A549 (cell line): ENCODE results near the gene CDC42EP5. TPM values are rescaled to one million over a fixed set of nuclear protein-coding genes. Genes with fewer than 3 reads are reported as not detected.

Source experiments
- ATAC-seq, 2 experiments: fragments of 200-7000 bp in 1 of 2; fragments of >200 bp in 1 of 2; cut with Nextera tagmentation in 1 of 2; cut with Tn5 transposase in 1 of 2; 3 replicates each; pipeline versions ENCODE4 v1.8.0 to v1.9.1; 2018 to 2020; ENCODE audit warnings: mild to moderate bottlenecking in 1 of 2, moderate library complexity in 1 of 2
- CTCF ChIA-PET: fragments of 300-600 bp; sonication (Branson Sonifier 250); formaldehyde crosslinking; extraction: SDS; loops from one replicate; lab custom pipeline; 2021; ENCODE audit warnings: antibody characterized with exemption, inconsistent platforms; lab: Yijun Ruan, JAX
- POLR2A ChIA-PET: fragments of 350-600 bp; formaldehyde crosslinking; extraction: SDS; loops from one replicate; lab custom pipeline; 2021; ENCODE audit warnings: antibody characterized with exemption, inconsistent platforms; lab: Yijun Ruan, JAX
- DNase-seq, 2 experiments: peaks; one replicate each; pipeline versions ENCODE4 v3.0.0 to v3.0.0-alpha.2; 2011 to 2016; ENCODE audit warnings: low read depth in 1 of 2, low spot score in 1 of 2
- FAIRE-seq: peaks from 2 replicates; lab custom pipeline; 2011; peaks lifted over from hg19 to GRCh38; lab: Jason Lieb, UNC
- H3K27ac ChIP-seq, 2 experiments: fragments of >200 bp; sonication (Bioruptor Twin); formaldehyde crosslinking; 3 replicates each; pipeline ENCODE4 v1.5.1; 2016 to 2017
- H3K4me1 ChIP-seq: fragments of >200 bp; sonication (Bioruptor Twin); formaldehyde crosslinking; 3 replicates; pipeline ENCODE4 v1.6.1; 2016
- H3K4me2 ChIP-seq: fragments of >200 bp; sonication (Bioruptor Twin); formaldehyde crosslinking; 3 replicates; pipeline ENCODE4 v1.6.1; 2016
- H3K4me3 ChIP-seq: fragments of >200 bp; sonication (Bioruptor Twin); formaldehyde crosslinking; 3 replicates; pipeline ENCODE4 v1.5.1; 2016
- H3K9me3 ChIP-seq: fragments of >200 bp; sonication (Bioruptor Twin); formaldehyde crosslinking; 3 replicates; pipeline ENCODE4 v1.6.1; 2016
- CBX2 ChIP-seq: fragments of 200-600 bp; sonication (generic); IDR thresholded peaks from 2 replicates; pipeline ENCODE4 v1.6.1; 2016; ENCODE audit warnings: low read depth, mild to moderate bottlenecking, borderline replicate concordance
- CBX8 ChIP-seq: fragments of 200-600 bp; sonication (generic); IDR thresholded peaks from 2 replicates; pipeline ENCODE4 v1.6.1; 2016
- CHD2 ChIP-seq: fragments of 150-350 bp; IDR thresholded peaks from 2 replicates; pipeline ENCODE4 v1.6.1; 2014; ENCODE audit warnings: low read length; ENCODE audit not compliant: partially characterized antibody
- EHF ChIP-seq: fragments of 250-450 bp; sonication (Bioruptor Pico); IDR thresholded peaks from 2 replicates; pipeline ENCODE4 v1.5.0; 2020; ENCODE audit warnings: mild to moderate bottlenecking
- ESRRA ChIP-seq: fragments of 150-350 bp; IDR thresholded peaks from 2 replicates; pipeline ENCODE4 v1.6.1; 2014; ENCODE audit warnings: mild to moderate bottlenecking, low read length, borderline replicate concordance
- FOSB ChIP-seq: fragments of 250-450 bp; sonication (Bioruptor Pico); IDR thresholded peaks from 2 replicates; pipeline ENCODE4 v1.5.0; 2020; ENCODE audit warnings: mild to moderate bottlenecking, moderate library complexity
- FOSL2 ChIP-seq, 2 experiments: fragments of 450-650 bp in 1 of 2; fragments of >200 bp in 1 of 2; sonication (Bioruptor Twin) in 1 of 2; formaldehyde crosslinking; IDR thresholded peaks; 2 replicates each; pipeline versions ENCODE4 v1.5.0 to v1.6.1; 2016 to 2020; ENCODE audit warnings: mild to moderate bottlenecking in 1 of 2, moderate library complexity in 1 of 2
- FOXS1 ChIP-seq: fragments of 250-450 bp; sonication (Bioruptor Pico); IDR thresholded peaks from 2 replicates; pipeline ENCODE4 v1.5.0; 2020; ENCODE audit warnings: mild to moderate bottlenecking, moderate library complexity
- GATA3 ChIP-seq: IDR thresholded peaks from 2 replicates; pipeline ENCODE4 v1.6.1; 2012; ENCODE audit warnings: borderline replicate concordance
- HDAC2 ChIP-seq: fragments of 200-600 bp; sonication (generic); IDR thresholded peaks from 2 replicates; pipeline ENCODE4 v1.6.1; 2016
- HOXA7 ChIP-seq: fragments of 250-450 bp; sonication (Bioruptor Pico); IDR thresholded peaks from 2 replicates; pipeline ENCODE4 v1.5.0; 2020; ENCODE audit warnings: mild to moderate bottlenecking, moderate library complexity
- JUNB ChIP-seq: fragments of >200 bp; sonication (Bioruptor Twin); formaldehyde crosslinking; IDR thresholded peaks from 2 replicates; pipeline ENCODE4 v1.6.1; 2016
- KDM5A ChIP-seq: fragments of 200-600 bp; sonication (generic); IDR thresholded peaks from 2 replicates; pipeline ENCODE4 v1.6.1; 2016; ENCODE audit warnings: antibody characterized with exemption, mild to moderate bottlenecking
- MYC ChIP-seq: IDR thresholded peaks from 2 replicates; pipeline ENCODE4 v1.6.1; 2012; ENCODE audit warnings: mild to moderate bottlenecking, inconsistent platforms, low read length, improper control_type of control experiment, borderline replicate concordance
- NR3C1 ChIP-seq: fragments of >200 bp; sonication (Bioruptor Twin); formaldehyde crosslinking; IDR thresholded peaks from 3 replicates; pipeline ENCODE4 v1.6.1; 2017
- RAD21 ChIP-seq, 2 experiments: fragments of >200 bp in 1 of 2; sonication (Bioruptor Twin) in 1 of 2; formaldehyde crosslinking in 1 of 2; IDR thresholded peaks in 1 of 2; conservative IDR thresholded peaks in 1 of 2; 2 replicates in 1 of 2; 3 replicates in 1 of 2; pipeline ENCODE4 v1.6.1; 2012 to 2018; ENCODE audit warnings: inconsistent platforms in 1 of 2
- RARB ChIP-seq: fragments of 250-450 bp; sonication (Bioruptor Pico); IDR thresholded peaks from 2 replicates; pipeline ENCODE4 v1.8.0; 2021; ENCODE audit warnings: mild to moderate bottlenecking, moderate library complexity
- TFCP2L1 ChIP-seq: fragments of 250-450 bp; sonication (Bioruptor Pico); IDR thresholded peaks from 2 replicates; pipeline ENCODE4 v1.5.0; 2021; ENCODE audit warnings: mild to moderate bottlenecking
- ZNF302 ChIP-seq: fragments of 250-450 bp; sonication (Bioruptor Pico); IDR thresholded peaks from 2 replicates; pipeline ENCODE4 v1.9.0; 2021; ENCODE audit warnings: inconsistent platforms, mild to moderate bottlenecking, moderate library complexity
- WGBS: methylation state at CpG from one replicate; pipeline ENCODE4 v1.1.6; 2017; ENCODE audit errors: missing lambda C conversion rate; 5-methylcytosine and 5-hydroxymethylcytosine counted together
- polyA plus RNA-seq, 4 experiments: library from polyadenylated mRNA; depleted of rRNA in 3 of 4; stranded (reverse); fragments of >200 nt; fragmentation: RNase III in 1 of 4; extraction: RNeasy Plus Mini Kit Qiagen cat#74134 plus additional on column Dnase treatment in 1 of 4; gene quantifications; 2 replicates in 3 of 4; 3 replicates in 1 of 4; pipeline ENCODE4 v1.2.3, GENCODE V29; 2011 to 2017
- TF ChIP-seq, protein P1 (sequence below): fragments of >200 bp; sonication (Bioruptor Twin); formaldehyde crosslinking; IDR thresholded peaks from 3 replicates; pipeline ENCODE4 v1.6.1; 2016
- TF ChIP-seq, protein P2 (sequence below): fragments of 150-350 bp; IDR thresholded peaks from 2 replicates; pipeline ENCODE4 v1.6.1; 2014; ENCODE audit warnings: low read depth, mild to moderate bottlenecking, low read length
- TF ChIP-seq, protein P3 (sequence below): fragments of >200 bp; sonication (Bioruptor Twin); formaldehyde crosslinking; IDR thresholded peaks from 3 replicates; pipeline ENCODE4 v1.5.1; 2016
- TF ChIP-seq, protein P4 (sequence below): IDR thresholded peaks from 2 replicates; pipeline ENCODE4 v1.6.1; 2012; ENCODE audit warnings: low read depth, borderline replicate concordance
- TF ChIP-seq, protein P5 (sequence below): fragments of >200 bp; sonication (Bioruptor Twin); formaldehyde crosslinking; IDR thresholded peaks from 2 replicates; pipeline ENCODE4 v1.6.1; 2016

Gene CDC42EP5
- polyA plus RNA-seq, 2 of the 4 experiments (the other 2 are of a cell fraction) = not detected

DNA sequence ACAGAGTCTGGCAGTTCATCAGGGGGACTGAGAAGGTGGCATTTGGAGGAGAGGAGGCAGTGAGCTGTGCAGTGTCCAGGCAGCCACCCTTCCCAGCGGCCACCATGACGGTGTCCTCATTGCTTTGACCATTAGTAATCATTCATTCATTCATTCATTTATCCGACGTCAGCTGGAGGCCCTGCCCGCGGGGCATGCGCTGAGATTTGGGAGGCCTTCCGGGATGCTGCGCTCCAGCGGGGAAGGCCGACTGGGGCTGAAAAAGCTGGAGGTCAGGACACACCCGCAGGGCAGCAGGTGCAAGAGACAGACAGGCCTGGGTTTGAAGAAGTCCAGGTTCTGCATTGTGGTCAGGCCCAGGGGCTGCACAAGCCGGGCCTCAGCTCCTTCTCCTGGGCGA, 48.9 kb downstream of the CDC42EP5 start:
- no peak for ATAC-seq
- Histone ChIP-seq H3K9me3 (no peaks in the 10 kb centered on the region), H3K4me3 (no peak overlapping the region), H3K4me1 (peaks cover 13% of the 10 kb centered on the region; the same call in 2 of the 3 replicates), H3K27ac (no peak overlapping the region), H3K4me2 (no peak overlapping the region)
- TF ChIP-seq NR3C1 = no peak
- TF ChIP-seq, protein P1, sequence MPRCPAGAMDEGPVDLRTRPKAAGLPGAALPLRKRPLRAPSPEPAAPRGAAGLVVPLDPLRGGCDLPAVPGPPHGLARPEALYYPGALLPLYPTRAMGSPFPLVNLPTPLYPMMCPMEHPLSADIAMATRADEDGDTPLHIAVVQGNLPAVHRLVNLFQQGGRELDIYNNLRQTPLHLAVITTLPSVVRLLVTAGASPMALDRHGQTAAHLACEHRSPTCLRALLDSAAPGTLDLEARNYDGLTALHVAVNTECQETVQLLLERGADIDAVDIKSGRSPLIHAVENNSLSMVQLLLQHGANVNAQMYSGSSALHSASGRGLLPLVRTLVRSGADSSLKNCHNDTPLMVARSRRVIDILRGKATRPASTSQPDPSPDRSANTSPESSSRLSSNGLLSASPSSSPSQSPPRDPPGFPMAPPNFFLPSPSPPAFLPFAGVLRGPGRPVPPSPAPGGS = no peak
- no peak for TF ChIP-seq FOSL2 (IDR thresholded peaks at IDR 0.05)
- TF ChIP-seq FOSL2 (CRISPR knock-in tag; IDR thresholded peaks at IDR 0.05) = no peak
- TF ChIP-seq, protein P2, sequence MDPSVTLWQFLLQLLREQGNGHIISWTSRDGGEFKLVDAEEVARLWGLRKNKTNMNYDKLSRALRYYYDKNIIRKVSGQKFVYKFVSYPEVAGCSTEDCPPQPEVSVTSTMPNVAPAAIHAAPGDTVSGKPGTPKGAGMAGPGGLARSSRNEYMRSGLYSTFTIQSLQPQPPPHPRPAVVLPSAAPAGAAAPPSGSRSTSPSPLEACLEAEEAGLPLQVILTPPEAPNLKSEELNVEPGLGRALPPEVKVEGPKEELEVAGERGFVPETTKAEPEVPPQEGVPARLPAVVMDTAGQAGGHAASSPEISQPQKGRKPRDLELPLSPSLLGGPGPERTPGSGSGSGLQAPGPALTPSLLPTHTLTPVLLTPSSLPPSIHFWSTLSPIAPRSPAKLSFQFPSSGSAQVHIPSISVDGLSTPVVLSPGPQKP = no peak
- TF ChIP-seq FOSB (CRISPR knock-in tag) = no peak
- TF ChIP-seq CBX8 = no peak
- no peak for TF ChIP-seq GATA3
- no peak for TF ChIP-seq MYC
- no peak for TF ChIP-seq CBX2
- TF ChIP-seq, protein P3, sequence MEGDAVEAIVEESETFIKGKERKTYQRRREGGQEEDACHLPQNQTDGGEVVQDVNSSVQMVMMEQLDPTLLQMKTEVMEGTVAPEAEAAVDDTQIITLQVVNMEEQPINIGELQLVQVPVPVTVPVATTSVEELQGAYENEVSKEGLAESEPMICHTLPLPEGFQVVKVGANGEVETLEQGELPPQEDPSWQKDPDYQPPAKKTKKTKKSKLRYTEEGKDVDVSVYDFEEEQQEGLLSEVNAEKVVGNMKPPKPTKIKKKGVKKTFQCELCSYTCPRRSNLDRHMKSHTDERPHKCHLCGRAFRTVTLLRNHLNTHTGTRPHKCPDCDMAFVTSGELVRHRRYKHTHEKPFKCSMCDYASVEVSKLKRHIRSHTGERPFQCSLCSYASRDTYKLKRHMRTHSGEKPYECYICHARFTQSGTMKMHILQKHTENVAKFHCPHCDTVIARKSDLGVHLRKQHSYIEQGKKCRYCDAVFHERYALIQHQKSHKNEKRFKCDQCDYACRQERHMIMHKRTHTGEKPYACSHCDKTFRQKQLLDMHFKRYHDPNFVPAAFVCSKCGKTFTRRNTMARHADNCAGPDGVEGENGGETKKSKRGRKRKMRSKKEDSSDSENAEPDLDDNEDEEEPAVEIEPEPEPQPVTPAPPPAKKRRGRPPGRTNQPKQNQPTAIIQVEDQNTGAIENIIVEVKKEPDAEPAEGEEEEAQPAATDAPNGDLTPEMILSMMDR = no peak
- no peak for TF ChIP-seq HDAC2
- no peak for TF ChIP-seq RAD21 (conservative IDR thresholded peaks at IDR 0.05 in 1 of 2, IDR thresholded peaks at IDR 0.05 in 1 of 2)
- no peak for TF ChIP-seq FOXS1 (CRISPR knock-in tag)
- TF ChIP-seq, protein P4, sequence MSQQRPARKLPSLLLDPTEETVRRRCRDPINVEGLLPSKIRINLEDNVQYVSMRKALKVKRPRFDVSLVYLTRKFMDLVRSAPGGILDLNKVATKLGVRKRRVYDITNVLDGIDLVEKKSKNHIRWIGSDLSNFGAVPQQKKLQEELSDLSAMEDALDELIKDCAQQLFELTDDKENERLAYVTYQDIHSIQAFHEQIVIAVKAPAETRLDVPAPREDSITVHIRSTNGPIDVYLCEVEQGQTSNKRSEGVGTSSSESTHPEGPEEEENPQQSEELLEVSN = no peak
- TF ChIP-seq ESRRA = no peak
- CTCF ChIA-PET = interaction anchor here (0.9 to 2.7 kb wide), 4 partner anchors 9 to 33 kb away, joined by 3 to 10 read pairs (median 3); partner anchors contain the start of gene TTYH1
- POLR2A ChIA-PET = no interaction called here
- DNase-seq = no peak
- no peak for FAIRE-seq
- WGBS = 70% methylated on average over 14 of the region's 14 CpGs

DNA sequence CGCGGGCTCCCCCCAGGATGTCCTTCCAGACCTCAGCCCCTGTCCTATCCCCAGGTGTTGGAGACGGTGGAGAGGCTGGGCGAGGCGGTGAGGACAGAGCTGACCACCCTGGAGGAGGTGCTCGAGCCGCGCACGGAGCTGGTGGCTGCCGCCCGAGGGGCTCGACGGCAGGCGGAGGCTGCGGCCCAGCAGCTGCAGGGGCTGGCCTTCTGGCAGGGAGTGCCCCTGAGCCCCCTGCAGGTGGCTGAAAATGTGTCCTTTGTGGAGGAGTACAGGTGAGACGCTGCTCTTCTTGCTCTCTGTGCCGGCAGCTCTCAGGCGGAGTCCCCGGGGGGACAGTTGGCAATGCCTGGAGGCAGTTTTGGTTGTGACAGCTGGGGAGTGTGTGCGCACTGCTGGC, 51.0 kb downstream of the CDC42EP5 start:
- WGBS = 88% methylated on average over 18 of the region's 20 CpGs
- DNase-seq = no peak
- TF ChIP-seq CHD2 = no peak
- TF ChIP-seq HDAC2 = no peak
- no peak for TF ChIP-seq ZNF302
- TF ChIP-seq, protein P5, sequence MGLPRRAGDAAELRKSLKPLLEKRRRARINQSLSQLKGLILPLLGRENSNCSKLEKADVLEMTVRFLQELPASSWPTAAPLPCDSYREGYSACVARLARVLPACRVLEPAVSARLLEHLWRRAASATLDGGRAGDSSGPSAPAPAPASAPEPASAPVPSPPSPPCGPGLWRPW = no peak
- TF ChIP-seq FOSL2 (IDR thresholded peaks at IDR 0.05) = no peak
- no peak for TF ChIP-seq FOSL2 (CRISPR knock-in tag; IDR thresholded peaks at IDR 0.05)
- no peak for TF ChIP-seq KDM5A
- TF ChIP-seq EHF (CRISPR knock-in tag) = no peak
- no peak for TF ChIP-seq JUNB
- no peak for TF ChIP-seq FOXS1 (CRISPR knock-in tag)
- TF ChIP-seq, protein P4 = no peak
- TF ChIP-seq, protein P2 = no peak
- TF ChIP-seq HOXA7 (CRISPR knock-in tag) = no peak
- no peak for TF ChIP-seq TFCP2L1 (CRISPR knock-in tag)
- TF ChIP-seq NR3C1 = no peak
- TF ChIP-seq RARB (CRISPR knock-in tag) = no peak
- TF ChIP-seq, all 56 proteins: peak for 0
- CTCF ChIA-PET = interaction anchor here (0.9 to 4.2 kb wide), 4 partner anchors 9 to 156 kb away, joined by 3 to 23 read pairs (median 8); no protein-coding TSS in a partner anchor
- no peak overlapping the region for H3K27ac ChIP-seq
- no peaks in the 10 kb centered on the region for H3K9me3 ChIP-seq
- peaks cover 15% of the 10 kb centered on the region; the same call in 2 of the 3 replicates for H3K4me1 ChIP-seq
- no peak for FAIRE-seq
- no peak for ATAC-seq
- H3K4me2 ChIP-seq = no peak overlapping the region
- POLR2A ChIA-PET = no interaction called here
- H3K4me3 ChIP-seq = no peak overlapping the region
